Measurements from ENCODE around the gene SBK1. TPM values are rescaled to one million over a fixed set of nuclear protein-coding genes. Genes with fewer than 3 reads are reported as not detected.
"Not testable (repeated sequence)": the region's sequence is repeated elsewhere in the genome, so short reads cannot be mapped to it uniquely, and the experiment has no call there.

The SBK1 gene
- total RNA-seq: 1 to 10 TPM; 1.1 to 4.2 (median 2.1) TPM

DNA sequence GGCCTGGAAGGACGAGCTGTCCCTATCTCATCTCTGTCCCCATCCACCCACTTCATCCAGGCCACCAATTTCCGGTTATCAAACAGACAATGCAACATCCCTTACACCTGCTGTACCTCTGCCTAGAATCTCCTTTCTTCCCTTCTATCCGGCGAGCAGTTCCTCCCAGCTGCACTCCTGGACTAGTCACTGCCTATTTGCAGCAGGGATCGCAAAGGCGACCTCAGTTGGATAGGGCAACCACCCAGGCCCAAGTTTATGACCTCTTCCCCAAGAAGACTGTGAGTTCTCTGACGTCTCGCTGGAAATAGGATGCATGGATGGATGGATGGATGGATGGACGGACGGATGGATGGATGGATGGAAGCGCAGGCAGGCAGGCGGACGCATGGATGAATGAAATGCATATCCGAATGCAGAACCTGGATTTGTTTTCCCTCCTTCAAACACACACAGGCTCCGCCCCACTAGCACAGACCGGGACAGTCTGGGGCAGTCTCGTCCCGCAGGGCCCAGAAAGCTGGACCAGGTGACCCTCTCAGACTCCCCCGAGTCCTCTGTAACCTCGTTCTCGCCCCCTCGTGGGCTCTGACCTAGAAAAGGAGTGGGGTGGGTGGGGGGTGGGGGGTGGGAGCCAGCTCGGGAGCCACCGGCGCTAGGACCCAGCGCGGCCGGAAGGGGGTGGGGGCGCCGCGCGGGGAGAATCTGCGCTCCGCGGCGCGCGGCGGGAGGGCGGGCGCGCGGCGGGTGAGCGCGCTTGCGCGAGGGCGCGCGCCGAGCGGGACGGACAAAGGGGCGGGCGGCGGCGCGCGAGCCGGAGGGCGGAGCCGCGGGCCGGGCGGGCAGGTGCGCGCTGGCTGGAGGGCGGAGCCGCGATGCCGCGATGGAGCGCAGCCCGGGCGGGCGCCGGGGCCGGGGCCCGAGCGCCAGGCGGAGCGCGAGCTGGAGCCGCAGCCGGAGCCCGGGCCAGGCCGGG is at the start of gene SBK1:
Gene SBK1 (plus strand): TSS at position 875 of the 976 bp plus-strand sequence. CDS start 24,867 bp downstream, outside the sequence.
- 6 to 9% methylated on average over 14 to 22 of the region's 88 CpGs for WGBS, 2 donors
- peak; percentile 72 to 96 for DNase-seq
- peak within 1 kb of the TSS; percentile 41 to 78 (median 68) for H3K4me3 ChIP-seq
- no peaks in the 10 kb centered on the region for H3K9me3 ChIP-seq
- peaks cover 0 to 6% (median 3%) of the 10 kb centered on the region in 4 donors for H3K27me3 ChIP-seq
- no peak for TF ChIP-seq POLR2AphosphoS5 (IDR thresholded peaks at IDR 0.05)
- TF ChIP-seq, protein P1, sequence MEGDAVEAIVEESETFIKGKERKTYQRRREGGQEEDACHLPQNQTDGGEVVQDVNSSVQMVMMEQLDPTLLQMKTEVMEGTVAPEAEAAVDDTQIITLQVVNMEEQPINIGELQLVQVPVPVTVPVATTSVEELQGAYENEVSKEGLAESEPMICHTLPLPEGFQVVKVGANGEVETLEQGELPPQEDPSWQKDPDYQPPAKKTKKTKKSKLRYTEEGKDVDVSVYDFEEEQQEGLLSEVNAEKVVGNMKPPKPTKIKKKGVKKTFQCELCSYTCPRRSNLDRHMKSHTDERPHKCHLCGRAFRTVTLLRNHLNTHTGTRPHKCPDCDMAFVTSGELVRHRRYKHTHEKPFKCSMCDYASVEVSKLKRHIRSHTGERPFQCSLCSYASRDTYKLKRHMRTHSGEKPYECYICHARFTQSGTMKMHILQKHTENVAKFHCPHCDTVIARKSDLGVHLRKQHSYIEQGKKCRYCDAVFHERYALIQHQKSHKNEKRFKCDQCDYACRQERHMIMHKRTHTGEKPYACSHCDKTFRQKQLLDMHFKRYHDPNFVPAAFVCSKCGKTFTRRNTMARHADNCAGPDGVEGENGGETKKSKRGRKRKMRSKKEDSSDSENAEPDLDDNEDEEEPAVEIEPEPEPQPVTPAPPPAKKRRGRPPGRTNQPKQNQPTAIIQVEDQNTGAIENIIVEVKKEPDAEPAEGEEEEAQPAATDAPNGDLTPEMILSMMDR (IDR thresholded peaks at IDR 0.05): no peak
- no peak for TF ChIP-seq POLR2A (IDR thresholded peaks at IDR 0.05)
- TF ChIP-seq EP300 (IDR thresholded peaks at IDR 0.05): no peak
- H3K4me1 ChIP-seq: peaks cover 7 to 23% (median 19%) of the 10 kb centered on the region in 4 donors
- H3K36me3 ChIP-seq: no peaks in the 10 kb centered on the region
- peak; percentile 79 to 92 for ATAC-seq (ENCODE audit: low FRiP score in 2 of 2)
- H3K27ac ChIP-seq: peak within 1 kb of the TSS in 2 of 4 donors; percentile 74

DNA sequence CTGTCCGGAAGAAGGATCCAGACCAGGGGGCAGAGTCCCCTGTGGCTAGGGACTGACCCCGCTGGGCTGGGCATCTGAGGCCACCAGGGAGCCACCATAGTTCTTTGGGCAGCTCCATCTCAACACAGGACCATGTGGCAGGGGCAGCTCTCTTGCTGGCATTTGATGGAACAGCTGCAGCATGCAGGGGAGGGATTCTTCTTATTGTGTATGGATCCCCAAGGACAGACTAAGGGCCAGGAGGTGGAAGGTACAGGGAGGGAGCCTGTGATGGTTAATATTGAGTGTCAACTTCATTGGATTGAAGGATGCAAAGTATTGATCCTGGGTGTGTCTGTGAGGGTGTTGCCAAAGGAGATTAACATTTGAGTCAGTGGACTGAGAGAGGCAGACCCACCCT is 42.8 kb upstream of the SBK1 start:
- not testable (repeated sequence) for ATAC-seq (ENCODE audit: low FRiP score in 2 of 2); H3K27ac ChIP-seq; H3K9me3 ChIP-seq; DNase-seq; H3K27me3 ChIP-seq; H3K36me3 ChIP-seq; H3K4me1 ChIP-seq; H3K4me3 ChIP-seq
- WGBS, 2 donors: 71 to 77% methylated on average over 1 to 2 of the region's 2 CpGs

DNA sequence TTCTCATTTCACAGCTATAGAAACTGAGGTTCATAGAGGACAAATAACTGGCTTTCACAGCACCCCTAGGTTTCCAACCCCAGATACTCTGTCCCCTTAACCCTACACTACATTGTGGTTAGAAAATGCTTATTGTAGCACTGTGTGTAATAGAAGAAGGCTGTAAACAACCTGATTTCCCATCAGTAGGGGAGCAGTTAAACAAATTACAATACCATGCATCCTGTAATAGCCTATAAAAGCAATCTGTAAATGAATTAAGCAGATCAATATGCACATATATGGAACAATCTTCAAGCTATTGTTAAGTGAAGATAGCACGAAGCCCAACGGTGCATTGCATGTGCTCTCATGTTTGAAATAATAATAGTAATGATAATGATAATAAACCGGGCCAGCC is 41.3 kb upstream of the SBK1 start:
- Histone ChIP-seq H3K9me3 (peaks cover 0 to 3% (median 0%) of the 10 kb centered on the region in 4 donors), H3K4me1 (no peaks in the 10 kb centered on the region), H3K4me3 (no peak overlapping the region), H3K27ac (no peak overlapping the region), H3K36me3 (no peaks in the 10 kb centered on the region), H3K27me3 (no peaks in the 10 kb centered on the region)
- no peak for ATAC-seq (ENCODE audit: low FRiP score in 2 of 2)
- DNase-seq: no peak
- 42 to 50% methylated on average over 3 of the region's 3 CpGs for whole genome bisulfite sequencing, 2 donors
- TF ChIP-seq POLR2A (IDR thresholded peaks at IDR 0.05) (no peak), EP300 (IDR thresholded peaks at IDR 0.05) (no peak), POLR2AphosphoS5 (IDR thresholded peaks at IDR 0.05) (no peak)
- TF ChIP-seq, protein P1 (IDR thresholded peaks at IDR 0.05): no peak

DNA sequence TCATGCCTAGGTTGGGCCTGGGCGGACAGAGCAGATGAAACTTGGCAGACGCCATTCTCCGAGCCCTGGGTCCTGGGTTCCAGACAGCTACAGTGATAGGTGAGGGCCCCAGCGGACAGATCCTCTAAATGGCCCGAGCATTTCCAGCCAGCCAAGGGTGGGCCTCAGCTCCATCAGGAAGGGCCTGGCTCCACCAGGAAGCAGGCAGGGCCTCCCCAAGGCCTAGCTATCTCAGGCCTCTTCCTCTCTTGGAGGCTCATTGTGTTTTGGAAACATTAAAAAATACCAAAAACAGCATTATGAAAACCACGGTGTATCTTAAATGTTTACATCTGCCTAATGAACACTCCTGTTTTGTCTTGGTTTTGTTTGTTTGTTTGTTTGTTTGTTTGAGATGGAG is 38.2 kb upstream of the SBK1 start:
- Histone ChIP-seq H3K9me3 (peaks cover 0 to 3% (median 0%) of the 10 kb centered on the region in 4 donors), H3K4me3 (no peak overlapping the region), H3K4me1 (peaks cover 0 to 8% (median 2%) of the 10 kb centered on the region in 4 donors), H3K27ac (no peak overlapping the region), H3K27me3 (peaks cover 0 to 7% (median 1%) of the 10 kb centered on the region in 4 donors), H3K36me3 (no peaks in the 10 kb centered on the region)
- 70 to 75% methylated on average over 6 of the region's 6 CpGs for WGBS, 2 donors
- ATAC-seq (ENCODE audit: low FRiP score in 2 of 2) (no peak), DNase-seq (no peak)
- TF ChIP-seq POLR2AphosphoS5 (IDR thresholded peaks at IDR 0.05): no peak
- TF ChIP-seq, protein P1 (IDR thresholded peaks at IDR 0.05): no peak
- no peak for TF ChIP-seq POLR2A (IDR thresholded peaks at IDR 0.05)
- TF ChIP-seq EP300 (IDR thresholded peaks at IDR 0.05): no peak

DNA sequence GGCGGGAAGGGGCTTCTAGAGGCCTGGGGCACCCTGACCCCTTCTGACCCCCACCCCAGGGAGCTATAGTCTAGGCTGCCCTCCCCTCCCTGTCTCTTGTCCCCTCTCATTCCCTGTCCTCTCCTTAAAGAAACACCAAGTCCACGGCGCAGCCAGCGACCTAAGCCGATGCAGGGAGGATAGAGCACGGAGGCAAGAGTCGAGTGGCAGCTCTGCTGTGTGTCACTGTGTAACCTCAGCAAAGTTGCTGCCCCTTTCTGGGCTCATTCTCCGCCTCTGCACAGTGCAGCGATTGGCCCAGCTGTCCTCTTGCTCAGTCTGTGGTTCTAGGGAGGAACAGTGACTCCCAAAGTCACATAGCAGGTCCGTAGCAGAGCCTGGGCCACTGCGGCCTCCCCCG is 36.5 kb upstream of the SBK1 start:
- Histone ChIP-seq H3K36me3 (no peaks in the 10 kb centered on the region), H3K4me1 (peaks cover 0 to 8% (median 2%) of the 10 kb centered on the region in 4 donors), H3K27ac (no peak overlapping the region), H3K9me3 (peaks cover 0 to 3% (median 0%) of the 10 kb centered on the region in 4 donors), H3K4me3 (no peak overlapping the region), H3K27me3 (peaks cover 0 to 7% (median 2%) of the 10 kb centered on the region in 4 donors)
- TF ChIP-seq POLR2AphosphoS5 (IDR thresholded peaks at IDR 0.05) (no peak), POLR2A (IDR thresholded peaks at IDR 0.05) (no peak), EP300 (IDR thresholded peaks at IDR 0.05) (no peak)
- TF ChIP-seq, protein P1 (IDR thresholded peaks at IDR 0.05): no peak
- DNase-seq: no peak
- 79 to 82% methylated on average over 11 to 12 of the region's 12 CpGs for WGBS, 2 donors
- ATAC-seq (ENCODE audit: low FRiP score in 2 of 2): no peak

All from upper lobe of left lung (tissue), 6 donors.